K562 (cell line): ENCODE data around the gene SARS1. TPM values are rescaled to one million over a fixed set of nuclear protein-coding genes. Genes with fewer than 3 reads are reported as not detected.

ENCODE experiments used
- ATAC-seq: fragments of 200-7000 bp; cut with Tn5 transposase; 3 replicates; pipeline ENCODE4 v1.9.1; 2020; ENCODE audit warnings: moderate library complexity
- BruUV-seq: library from RNA; stranded (reverse); fragments of 400-500 nt; replicated peaks from 2 replicates; lab custom pipeline; 2021; lab: Mats Ljungman, UMichigan
- CTCF ChIA-PET: fragments of 300-600 bp; formaldehyde crosslinking; extraction: SDS; loops from one replicate; lab custom pipeline; 2021; ENCODE audit warnings: low intra/inter-chr PET ratio; lab: Yijun Ruan, JAX
- POLR2A ChIA-PET: fragments of 300-600, 350-650 bp; sonication (Branson Sonifier 250); formaldehyde crosslinking; extraction: SDS; loops from one replicate; lab custom pipeline; 2021; ENCODE audit warnings: antibody characterized with exemption, inconsistent platforms; lab: Yijun Ruan, JAX
- DNase-seq, 4 experiments: peaks; one replicate each; pipeline versions ENCODE4 v3.0.0 to v3.0.0-alpha.2; 2011 to 2018; ENCODE audit warnings: low spot score in 3 of 4, mixed read lengths in 3 of 4; ENCODE audit errors: extremely low read depth in 1 of 4
- FAIRE-seq: peaks from 2 replicates; lab custom pipeline; 2011; peaks lifted over from hg19 to GRCh38; lab: Jason Lieb, UNC
- H2AFZ ChIP-seq: 2 replicates; pipeline ENCODE4 v1.6.0; 2011; ENCODE audit warnings: low read depth, low read length, control low read depth, inconsistent platforms
- H3K27ac ChIP-seq: fragments of 200-600 bp; 3 replicates; pipeline ENCODE4 v1.8.0; 2011; ENCODE audit warnings: low read depth, mild to moderate bottlenecking, control low read depth, inconsistent platforms, low read length, moderate library complexity, mixed read lengths; ENCODE audit errors: extremely low read depth
- H3K27me3 ChIP-seq, 2 experiments: fragments of 300-600 bp in 1 of 2; 2 replicates in 1 of 2; 3 replicates in 1 of 2; pipeline versions ENCODE4 v1.6.0 to v1.8.0; 2011; ENCODE audit warnings: inconsistent platforms in 2 of 2, low read length in 2 of 2, mild to moderate bottlenecking in 1 of 2, mixed read lengths in 1 of 2, moderate library complexity in 1 of 2; ENCODE audit not compliant: control insufficient read depth in 2 of 2, insufficient read depth in 2 of 2
- H3K36me3 ChIP-seq: fragments of 300-600 bp; 3 replicates; pipeline ENCODE4 v1.8.0; 2011; ENCODE audit warnings: mild to moderate bottlenecking, low read length, inconsistent platforms; ENCODE audit not compliant: control insufficient read depth, insufficient read depth
- H3K4me1 ChIP-seq, 2 experiments: fragments of 200-600 bp in 1 of 2; replicated peaks in 1 of 2; 2 replicates in 1 of 2; 3 replicates in 1 of 2; pipeline versions ENCODE4 v1.5.1 to v1.8.0; 2011; ENCODE audit warnings: inconsistent platforms in 2 of 2, low read length in 2 of 2, mild to moderate bottlenecking in 1 of 2, mixed read lengths in 1 of 2, moderate library complexity in 1 of 2; ENCODE audit not compliant: control insufficient read depth in 2 of 2, insufficient read depth in 2 of 2
- H3K4me2 ChIP-seq: 2 replicates; pipeline ENCODE4 v1.6.1; 2011; ENCODE audit warnings: low read length, control low read depth, inconsistent platforms, mixed read lengths; ENCODE audit not compliant: insufficient read depth
- H3K4me3 ChIP-seq: fragments of 200-600 bp; sonication (generic), shearing (Covaris generic); 2 replicates; pipeline ENCODE4 v1.5.1; 2016; ENCODE audit warnings: control low read depth, inconsistent platforms
- H3K79me2 ChIP-seq: fragments of 200-600 bp; 3 replicates; pipeline ENCODE4 v1.8.0; 2011; ENCODE audit warnings: low read length, inconsistent platforms; ENCODE audit not compliant: control insufficient read depth, insufficient read depth
- H3K9ac ChIP-seq, 2 experiments: 2 replicates each; pipeline versions ENCODE4 v1.6.0 to v1.6.1; 2011; ENCODE audit warnings: low read depth in 2 of 2, low read length in 2 of 2, control low read depth in 1 of 2, inconsistent platforms in 1 of 2, mild to moderate bottlenecking in 1 of 2, mixed read lengths in 1 of 2; ENCODE audit not compliant: insufficient read depth in 1 of 2
- H3K9me1 ChIP-seq: one replicate; pipeline ENCODE4 v1.6.0; 2011; ENCODE audit warnings: inconsistent platforms, mild to moderate bottlenecking, low read length, moderate library complexity; ENCODE audit not compliant: control insufficient read depth, insufficient read depth
- H3K9me3 ChIP-seq: replicated peaks from 2 replicates; pipeline ENCODE4 v1.5.1; 2011; ENCODE audit warnings: low read depth, low read length, inconsistent platforms; ENCODE audit not compliant: control insufficient read depth, insufficient read depth
- H4K20me1 ChIP-seq: replicated peaks from 2 replicates; pipeline ENCODE4 v1.6.1; 2011; ENCODE audit warnings: low read length, inconsistent platforms, mixed read lengths; ENCODE audit not compliant: control insufficient read depth, insufficient read depth
- HBP1 ChIP-seq: fragments of 450-650 bp; formaldehyde crosslinking; IDR thresholded peaks from 2 replicates; pipeline ENCODE4 v1.4.0; 2022; ENCODE audit warnings: missing genetic modification characterization
- HOXB6 ChIP-seq: fragments of 250-450 bp; sonication (Bioruptor Pico); IDR thresholded peaks from 2 replicates; pipeline ENCODE4 v1.5.1; 2022; ENCODE audit warnings: mild to moderate bottlenecking, borderline replicate concordance
- ILK ChIP-seq: fragments of 450-650 bp; IDR thresholded peaks from 2 replicates; pipeline ENCODE4 v1.6.1; 2016; ENCODE audit warnings: missing genetic modification characterization, low read depth, mild to moderate bottlenecking, missing compliant biosample characterization, moderate library complexity, borderline replicate concordance
- IRF9 ChIP-seq: fragments of 450-650 bp; IDR thresholded peaks from 2 replicates; pipeline ENCODE4 v1.6.1; 2016; ENCODE audit warnings: missing biosample characterization, missing genetic modification characterization
- MEF2D ChIP-seq: conservative IDR thresholded peaks from 2 replicates; pipeline ENCODE4 v1.6.1; 2016; ENCODE audit warnings: low read depth, missing genetic modification characterization, missing compliant biosample characterization
- MTA1 ChIP-seq: fragments of 450-650 bp; IDR thresholded peaks from 2 replicates; pipeline ENCODE4 v1.6.1; 2017; ENCODE audit warnings: borderline replicate concordance
- NELFE ChIP-seq: IDR thresholded peaks from 2 replicates; pipeline ENCODE4 v1.6.1; 2011; ENCODE audit warnings: mild to moderate bottlenecking; ENCODE audit not compliant: insufficient read depth, insufficient read length
- NR3C1 ChIP-seq: sonication (generic); formaldehyde crosslinking; IDR thresholded peaks from 2 replicates; pipeline ENCODE4 v1.8.1; 2022; ENCODE audit warnings: missing genetic modification reagents
- RFX1 ChIP-seq: fragments of 450-650 bp; IDR thresholded peaks from 2 replicates; pipeline ENCODE4 v1.6.1; 2016; ENCODE audit warnings: mild to moderate bottlenecking, moderate library complexity
- RFX5 ChIP-seq: IDR thresholded peaks from 2 replicates; pipeline ENCODE4 v1.6.1; 2011; ENCODE audit warnings: low read depth, mild to moderate bottlenecking, improper control_type of control experiment, low read length
- SAP30 ChIP-seq: fragments of 200-600 bp; sonication (generic); IDR thresholded peaks from 2 replicates; pipeline ENCODE4 v1.6.1; 2012; ENCODE audit warnings: borderline replicate concordance, low read depth, mild to moderate bottlenecking, moderate library complexity, low read length, control low read depth, inconsistent platforms; ENCODE audit not compliant: insufficient read depth, poor library complexity, severe bottlenecking
- SP2 ChIP-seq: IDR thresholded peaks from 2 replicates; pipeline ENCODE4 v1.6.1; 2011; ENCODE audit warnings: mild to moderate bottlenecking, low read depth, low read length, moderate library complexity; ENCODE audit not compliant: poor library complexity, severe bottlenecking; ENCODE audit errors: extremely low read depth
- STAT6 ChIP-seq: sonication (generic); formaldehyde crosslinking; IDR thresholded peaks from 2 replicates; pipeline ENCODE4 v1.8.1; 2023; ENCODE audit warnings: mild to moderate bottlenecking, missing genetic modification reagents
- ZKSCAN8 ChIP-seq: fragments of 200-800 bp; sonication (Bioruptor generic); IDR thresholded peaks from 2 replicates; pipeline ENCODE4 v1.6.1; 2016; ENCODE audit warnings: missing genetic modification characterization, missing compliant biosample characterization
- ZNF140 ChIP-seq: fragments of 250-450 bp; sonication (Bioruptor Pico); IDR thresholded peaks from 2 replicates; pipeline ENCODE4 v1.8.0; 2021; ENCODE audit warnings: moderate library complexity, mild to moderate bottlenecking, inconsistent platforms
- ZNF511 ChIP-seq: sonication (generic); formaldehyde crosslinking; IDR thresholded peaks from 2 replicates; pipeline ENCODE4 v1.8.0; 2022; ENCODE audit warnings: mild to moderate bottlenecking, missing genetic modification reagents
- ZNF583 ChIP-seq: fragments of 250-450 bp; sonication (Bioruptor Pico); IDR thresholded peaks from 2 replicates; pipeline ENCODE4 v1.4.0; 2020
- WGBS: fragments of 100-300 bp; shearing (Covaris generic); methylation state at CpG from one replicate; pipeline ENCODE4 v1.1.6; 2016; ENCODE audit warnings: low coverage, mixed read lengths; ENCODE audit not compliant: insufficient coverage; ENCODE audit errors: missing lambda C conversion rate; 5-methylcytosine and 5-hydroxymethylcytosine counted together
- in situ Hi-C: fragments of 300-500 bp; cut with MboI; formaldehyde crosslinking; loops from 4 replicates; pipeline ENCODE4 v1.15.0; 2018; ENCODE audit warnings: inconsistent platforms, mixed read lengths
- intact Hi-C: fragments of 100-400 bp; cut with micrococcal nuclease; formaldehyde crosslinking; loops from 2 replicates; pipeline ENCODE4 v1.14.2; 2022
- polyA plus RNA-seq, 8 experiments: library from polyadenylated mRNA; depleted of rRNA in 4 of 8; stranded (reverse) in 5 of 8; unstranded in 3 of 8; fragments of >200 nt; fragmentation: Nextera tagmentation in 2 of 8; fragmentation: Illumina TruSeq in 1 of 8; extraction: Ambion mirVana in 2 of 8; extraction: Trizol in 1 of 8; gene quantifications; 2 replicates each; pipeline versions ENCODE4 v1.2.1 to v1.2.3, GENCODE V29; 2011 to 2014; ENCODE audit warnings: inconsistent platforms in 1 of 8, missing spikeins in 1 of 8
- total RNA-seq, 7 experiments: library from RNA; depleted of rRNA in 6 of 7; stranded (reverse); fragments of >200 nt in 6 of 7; fragmentation: Illumina TruSeq in 2 of 7; extraction: Trizol in 2 of 7; gene quantifications; 2 replicates each; pipeline versions ENCODE4 v1.2.1 to v1.2.3, GENCODE V29; 2011 to 2021; ENCODE audit warnings: low replicate concordance in 1 of 7

The SARS1 gene
- total and polyA plus RNA-seq, 9 of the 15 experiments (the other 6 are each of a cell fraction or from before 2014, with no cell fraction given) = 221 to 623 (median 254) TPM

- ChIA-PET CTCF (no interaction called here), POLR2A (interaction anchor here (1.1 kb wide), 1 partner anchor 10 kb away, joined by 4 read pairs; no protein-coding TSS in a partner anchor)
- H3K27ac ChIP-seq = no peak overlapping the region
- DNase-seq = no peak
- 81% methylated on average over 11 of the region's 11 CpGs for WGBS
- H3K79me2 ChIP-seq = no peaks in the 10 kb centered on the region
- peaks cover 0 to 40% of the 10 kb centered on the region in 2 experiments; a peak in 2 of 5 replicates for H3K4me1 ChIP-seq
- H3K36me3 ChIP-seq = peaks cover 47% of the 10 kb centered on the region; the same call in 2 of the 3 replicates
- TF ChIP-seq HBP1 (CRISPR knock-in tag) (no peak), RFX5 (no peak), ZNF511 (no peak), HOXB6 (CRISPR knock-in tag) (no peak), ZNF140 (CRISPR knock-in tag) (no peak), RFX1 (no peak), SAP30 (no peak), ZKSCAN8 (CRISPR knock-in tag) (no peak), ZNF583 (CRISPR knock-in tag) (no peak), STAT6 (CRISPR knock-in tag) (no peak), NELFE (no peak), MTA1 (no peak), NR3C1 (CRISPR knock-in tag) (no peak), ILK (tag) (no peak), IRF9 (tag) (no peak), SP2 (no peak), MEF2D (tag) (no peak)
- TF ChIP-seq, all 486 proteins: peak for 0
- in situ Hi-C loops = no loop called here
- FAIRE-seq (no peak), ATAC-seq (no peak)
- Histone ChIP-seq H3K9me3 (no peaks in the 10 kb centered on the region), H3K9ac (peak overlapping the region in 1 of 2 experiments; percentile 61; a peak in 2 of 4 replicates), H2AFZ (no peak overlapping the region), H4K20me1 (no peaks in the 10 kb centered on the region), H3K9me1 (no peaks in the 10 kb centered on the region), H3K4me2 (no peak overlapping the region), H3K4me3 (no peak overlapping the region), H3K27me3 (no peaks in the 10 kb centered on the region)
- no TSS peak for BruUV-seq
- intact Hi-C loops = loop anchor here (10.0 kb wide), 1 partner anchor 152 kb away; the partner anchor contains the start of gene ELAPOR1
Observed at GRCh38 chr1:109266965-109267364, 53.2 kb downstream of the SARS1 start.
